ENCODE results near the gene TNFRSF12A.

The TNFRSF12A gene

DNA sequence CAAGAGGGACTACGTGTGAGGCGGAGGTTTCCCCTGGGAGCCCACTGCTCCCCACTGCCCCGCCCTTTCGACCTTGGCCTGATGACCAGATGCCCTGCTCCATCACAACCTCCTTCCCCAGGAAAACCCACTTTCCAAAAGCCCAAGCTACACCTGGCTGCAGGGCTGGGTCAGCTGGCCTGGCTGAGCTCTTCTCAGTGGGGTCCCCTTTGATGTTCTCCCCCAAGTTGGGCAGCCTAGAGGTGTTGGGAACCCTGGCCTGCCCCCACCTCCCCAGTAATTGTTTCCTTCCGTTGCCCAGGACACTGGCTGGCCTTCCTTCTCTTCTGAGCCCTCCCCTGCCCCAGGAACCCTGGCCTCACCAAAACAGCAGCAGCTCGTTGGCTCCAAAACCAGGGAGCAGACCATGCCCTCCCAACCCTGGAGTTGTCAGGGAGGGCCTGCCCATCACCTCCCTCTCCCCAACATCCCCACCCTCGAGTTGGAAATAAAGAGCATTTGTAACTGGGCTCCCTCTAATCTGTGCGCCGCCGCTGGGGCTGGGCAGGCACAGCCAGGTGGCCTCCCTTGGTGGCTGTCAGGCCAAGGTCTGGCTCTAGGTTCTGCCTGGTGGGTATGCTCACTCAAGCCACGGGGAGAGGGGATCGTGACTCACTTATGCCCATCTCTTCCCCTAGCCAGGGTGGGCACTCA lies 6.0 kb upstream of the TNFRSF12A start:
- peaks cover 18% of the 10 kb centered on the region for H3K27me3 ChIP-seq (ENCODE audit: insufficient read depth, low read length)
- H3K36me3 ChIP-seq (ENCODE audit: insufficient read depth, low read length): peaks cover 21% of the 10 kb centered on the region
- H3K4me3 ChIP-seq (ENCODE audit: low read length): no peak overlapping the region
- no peak overlapping the region; the same call in 1 of the 2 replicates for H3K27ac ChIP-seq (ENCODE audit: low read depth, low read length)
- H3K9ac ChIP-seq (ENCODE audit: low read depth, low read length): no peak overlapping the region
- H3K4me1 ChIP-seq (ENCODE audit: insufficient read depth, low read length): peaks cover 34% of the 10 kb centered on the region
- no peaks in the 10 kb centered on the region for H3K9me3 ChIP-seq (ENCODE audit: insufficient read depth, low read depth, low read length)
- 70% methylated on average over 12 of the region's 12 CpGs for WGBS

DNA sequence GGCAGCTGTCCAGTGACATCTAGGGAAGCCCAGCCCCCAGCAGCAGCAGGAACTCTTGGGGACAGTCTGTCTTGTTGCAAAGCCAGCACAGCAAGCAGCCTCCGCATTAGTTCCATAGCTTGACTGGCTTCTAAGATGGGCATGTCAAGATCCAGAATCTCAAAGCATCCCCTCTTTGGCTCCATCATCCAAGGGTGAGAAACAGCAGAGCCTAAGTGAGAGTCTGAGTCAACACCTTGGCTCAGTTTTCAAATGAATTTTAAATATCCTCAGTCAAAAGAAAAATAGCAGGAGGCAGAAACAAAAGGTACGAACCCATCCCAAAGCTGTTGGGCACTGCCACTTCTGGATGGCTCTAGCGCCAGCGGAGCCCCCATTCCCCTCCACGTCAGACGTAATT lies 5.2 kb upstream of the TNFRSF12A start:
- WGBS: 90% methylated on average over 6 of the region's 6 CpGs
- Histone ChIP-seq H3K4me1 (ENCODE audit: insufficient read depth, low read length) (peaks cover 28% of the 10 kb centered on the region), H3K4me3 (ENCODE audit: low read length) (no peak overlapping the region), H3K9ac (ENCODE audit: low read depth, low read length) (no peak overlapping the region), H3K27ac (ENCODE audit: low read depth, low read length) (no peak overlapping the region), H3K9me3 (ENCODE audit: insufficient read depth, low read depth, low read length) (no peaks in the 10 kb centered on the region), H3K36me3 (ENCODE audit: insufficient read depth, low read length) (peaks cover 21% of the 10 kb centered on the region), H3K27me3 (ENCODE audit: insufficient read depth, low read length) (peaks cover 18% of the 10 kb centered on the region)

GRCh38 chr16:3015865-3016521 lies 4.2 kb upstream of the TNFRSF12A start:
- peaks cover 28% of the 10 kb centered on the region for H3K4me1 ChIP-seq (ENCODE audit: insufficient read depth, low read length)
- H3K36me3 ChIP-seq (ENCODE audit: insufficient read depth, low read length): peaks cover 21% of the 10 kb centered on the region
- peak overlapping the region; percentile 24; the same call in 1 of the 2 replicates for H3K27ac ChIP-seq (ENCODE audit: low read depth, low read length)
- peaks cover 18% of the 10 kb centered on the region for H3K27me3 ChIP-seq (ENCODE audit: insufficient read depth, low read length)
- H3K9ac ChIP-seq (ENCODE audit: low read depth, low read length): no peak overlapping the region
- no peaks in the 10 kb centered on the region for H3K9me3 ChIP-seq (ENCODE audit: insufficient read depth, low read depth, low read length)
- H3K4me3 ChIP-seq (ENCODE audit: low read length): peak overlapping the region; percentile 29
- 85% methylated on average over 13 of the region's 13 CpGs for WGBS

DNA sequence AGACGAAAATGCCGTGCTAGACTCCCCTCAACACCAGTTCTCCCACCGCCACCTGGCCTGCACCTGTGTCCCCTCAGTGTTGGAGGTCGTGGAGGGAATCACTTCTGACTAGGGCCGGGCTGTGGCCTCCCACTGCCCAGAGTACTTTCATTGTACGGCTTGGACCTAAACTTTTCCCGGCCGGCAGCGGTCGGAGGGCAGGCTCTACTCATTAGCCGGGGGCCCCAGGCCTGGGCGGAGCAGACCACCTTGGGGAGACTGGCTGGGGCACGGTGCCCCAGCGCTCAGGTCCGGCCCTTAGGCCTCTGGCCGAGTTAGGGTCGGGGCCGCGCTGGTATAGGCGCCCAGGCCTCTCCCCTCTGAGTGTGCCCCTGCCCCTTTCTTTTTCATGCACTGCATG lies 2.8 kb upstream of the TNFRSF12A start:
- Histone ChIP-seq H3K27me3 (ENCODE audit: insufficient read depth, low read length) (peaks cover 9% of the 10 kb centered on the region; the same call in 1 of the 2 replicates), H3K4me1 (ENCODE audit: insufficient read depth, low read length) (peaks cover 25% of the 10 kb centered on the region), H3K27ac (ENCODE audit: low read depth, low read length) (peak overlapping the region; percentile 99), H3K9ac (ENCODE audit: low read depth, low read length) (peak overlapping the region; percentile 98), H3K9me3 (ENCODE audit: insufficient read depth, low read depth, low read length) (no peaks in the 10 kb centered on the region), H3K4me3 (ENCODE audit: low read length) (peak overlapping the region; percentile 97), H3K36me3 (ENCODE audit: insufficient read depth, low read length) (peaks cover 21% of the 10 kb centered on the region)
- WGBS: under 1% methylated on average over 20 of the region's 20 CpGs

GRCh38 chr16:3017794-3018506 lies 2.2 kb upstream of the TNFRSF12A start, which contains the start of gene CLDN6:
Gene CLDN6 (minus strand): TSS chr16:3018183. CDS start chr16:3016021, 2,162 bp downstream.
- Histone ChIP-seq H3K4me3 (ENCODE audit: low read length) (peak within 1 kb of the TSS; percentile 97), H3K4me1 (ENCODE audit: insufficient read depth, low read length) (peaks cover 29% of the 10 kb centered on the region), H3K36me3 (ENCODE audit: insufficient read depth, low read length) (peaks cover 21% of the 10 kb centered on the region), H3K9me3 (ENCODE audit: insufficient read depth, low read depth, low read length) (no peaks in the 10 kb centered on the region), H3K9ac (ENCODE audit: low read depth, low read length) (peak within 1 kb of the TSS; percentile 98), H3K27ac (ENCODE audit: low read depth, low read length) (peak within 1 kb of the TSS; percentile 99), H3K27me3 (ENCODE audit: insufficient read depth, low read length) (peaks cover 8% of the 10 kb centered on the region; the same call in 1 of the 2 replicates)
- WGBS: 2% methylated on average over 51 of the region's 52 CpGs

GRCh38 chr16:3019594-3020246 lies 448 bp upstream of the TNFRSF12A start:
- peak overlapping the region; percentile 44; the same call in 1 of the 2 replicates for H3K9ac ChIP-seq (ENCODE audit: low read depth, low read length)
- peak overlapping the region; percentile 78 for H3K4me3 ChIP-seq (ENCODE audit: low read length)
- peaks cover 18% of the 10 kb centered on the region for H3K4me1 ChIP-seq (ENCODE audit: insufficient read depth, low read length)
- WGBS: 44% methylated on average over 39 of the region's 40 CpGs
- H3K9me3 ChIP-seq (ENCODE audit: insufficient read depth, low read depth, low read length): no peaks in the 10 kb centered on the region
- no peaks in the 10 kb centered on the region for H3K27me3 ChIP-seq (ENCODE audit: insufficient read depth, low read length)
- peaks cover 16% of the 10 kb centered on the region for H3K36me3 ChIP-seq (ENCODE audit: insufficient read depth, low read length)
- peak overlapping the region; percentile 61 for H3K27ac ChIP-seq (ENCODE audit: low read depth, low read length)

- Histone ChIP-seq H3K36me3 (ENCODE audit: insufficient read depth, low read length) (peaks cover 9% of the 10 kb centered on the region), H3K9me3 (ENCODE audit: insufficient read depth, low read depth, low read length) (no peaks in the 10 kb centered on the region), H3K4me1 (ENCODE audit: insufficient read depth, low read length) (peaks cover 18% of the 10 kb centered on the region), H3K27ac (ENCODE audit: low read depth, low read length) (peak overlapping the region; percentile 100), H3K27me3 (ENCODE audit: insufficient read depth, low read length) (no peaks in the 10 kb centered on the region), H3K9ac (ENCODE audit: low read depth, low read length) (peak overlapping the region; percentile 92), H3K4me3 (ENCODE audit: low read length) (peak overlapping the region; percentile 78)
- WGBS: under 1% methylated on average over 56 of the region's 57 CpGs
These were observed 658 bp downstream of the TNFRSF12A start for GRCh38 chr16:3020604-3021448.

DNA sequence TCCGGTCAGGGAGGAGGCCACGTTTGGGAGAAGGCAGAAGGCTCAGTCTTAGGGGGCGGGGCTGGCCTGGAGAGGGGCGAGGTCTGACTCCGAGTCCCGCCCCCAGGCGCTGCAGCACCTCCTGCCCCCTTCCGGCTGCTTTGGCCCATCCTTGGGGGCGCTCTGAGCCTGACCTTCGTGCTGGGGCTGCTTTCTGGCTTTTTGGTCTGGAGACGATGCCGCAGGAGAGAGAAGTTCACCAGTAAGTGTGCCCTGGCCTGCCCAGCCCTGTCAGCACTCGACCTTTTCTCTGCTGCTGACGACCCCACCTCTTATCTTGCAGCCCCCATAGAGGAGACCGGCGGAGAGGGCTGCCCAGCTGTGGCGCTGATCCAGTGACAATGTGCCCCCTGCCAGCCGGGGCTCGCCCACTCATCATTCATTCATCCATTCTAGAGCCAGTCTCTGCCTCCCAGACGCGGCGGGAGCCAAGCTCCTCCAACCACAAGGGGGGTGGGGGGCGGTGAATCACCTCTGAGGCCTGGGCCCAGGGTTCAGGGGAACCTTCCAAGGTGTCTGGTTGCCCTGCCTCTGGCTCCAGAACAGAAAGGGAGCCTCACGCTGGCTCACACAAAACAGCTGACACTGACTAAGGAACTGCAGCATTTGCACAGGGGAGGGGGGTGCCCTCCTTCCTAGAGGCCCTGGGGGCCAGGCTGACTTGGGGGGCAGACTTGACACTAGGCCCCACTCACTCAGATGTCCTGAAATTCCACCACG lies 1.5 kb downstream of the TNFRSF12A start:
- Histone ChIP-seq H3K4me1 (ENCODE audit: insufficient read depth, low read length) (peaks cover 14% of the 10 kb centered on the region), H3K27me3 (ENCODE audit: insufficient read depth, low read length) (no peaks in the 10 kb centered on the region), H3K9ac (ENCODE audit: low read depth, low read length) (peak overlapping the region; percentile 92)

GRCh38 chr16:3022208-3022683 lies 2.1 kb downstream of the TNFRSF12A start:
- 3% methylated on average over 7 of the region's 8 CpGs for WGBS
- Histone ChIP-seq H3K4me1 (ENCODE audit: insufficient read depth, low read length) (peaks cover 14% of the 10 kb centered on the region), H3K9me3 (ENCODE audit: insufficient read depth, low read depth, low read length) (no peaks in the 10 kb centered on the region), H3K36me3 (ENCODE audit: insufficient read depth, low read length) (peaks cover 17% of the 10 kb centered on the region), H3K27ac (ENCODE audit: low read depth, low read length) (peak overlapping the region; percentile 100), H3K4me3 (ENCODE audit: low read length) (peak overlapping the region; percentile 78), H3K9ac (ENCODE audit: low read depth, low read length) (peak overlapping the region; percentile 92), H3K27me3 (ENCODE audit: insufficient read depth, low read length) (no peaks in the 10 kb centered on the region)

More for the DNA sequence above, 1.5 kb downstream of the TNFRSF12A start:
- Histone ChIP-seq H3K27ac (ENCODE audit: low read depth, low read length) (peak overlapping the region; percentile 100), H3K36me3 (ENCODE audit: insufficient read depth, low read length) (peaks cover 11% of the 10 kb centered on the region), H3K4me3 (ENCODE audit: low read length) (peak overlapping the region; percentile 78), H3K9me3 (ENCODE audit: insufficient read depth, low read depth, low read length) (no peaks in the 10 kb centered on the region)
- WGBS: 2% methylated on average over 25 of the region's 25 CpGs

All from HUES64 (cell line).